Suprapubic skin (tissue), 4 donors: Measurements from ENCODE around the gene DEXI. TPM values are rescaled to one million over a fixed set of nuclear protein-coding genes. Genes with fewer than 3 reads are reported as not detected.

Source experiments
- DNase-seq, 2 donors: peaks; one replicate each; pipeline ENCODE4 v3.0.0-alpha.2; 2019; ENCODE audit warnings: low spot score in 2 of 2
- H3K27ac ChIP-seq: fragments of 200-600 bp; sonication (generic); one replicate; pipeline ENCODE4 v1.5.1; 2019
- H3K27me3 ChIP-seq: fragments of 200-600 bp; sonication (generic); one replicate; pipeline ENCODE4 v1.5.1; 2019
- H3K36me3 ChIP-seq: fragments of 200-600 bp; sonication (generic); one replicate; pipeline ENCODE4 v1.5.1; 2019
- H3K4me1 ChIP-seq: fragments of 200-600 bp; sonication (generic); one replicate; pipeline ENCODE4 v1.5.1; 2019
- H3K4me3 ChIP-seq: fragments of 200-600 bp; sonication (generic); one replicate; pipeline ENCODE4 v1.5.1; 2019; ENCODE audit warnings: mild to moderate bottlenecking
- H3K9me3 ChIP-seq: fragments of 200-600 bp; sonication (generic); one replicate; pipeline ENCODE4 v1.5.1; 2019
- EP300 ChIP-seq: sonication (generic); formaldehyde crosslinking; IDR thresholded peaks from one replicate; pipeline ENCODE4 v1.6.1; 2017; ENCODE audit warnings: antibody characterized with exemption
- POLR2A ChIP-seq, 2 donors: fragments of 450-650 bp; IDR thresholded peaks; one replicate each; pipeline ENCODE4 v1.6.1; 2017; ENCODE audit warnings: antibody characterized with exemption in 2 of 2, mild to moderate bottlenecking in 2 of 2, moderate library complexity in 2 of 2
- POLR2AphosphoS5 ChIP-seq, 3 donors: sonication (generic); formaldehyde crosslinking; IDR thresholded peaks; one replicate each; pipeline ENCODE4 v1.6.1; 2017; ENCODE audit warnings: antibody characterized with exemption in 3 of 3
- WGBS: methylation state at CpG from one replicate; pipeline ENCODE4 v1.1.5; 2018; 5-methylcytosine and 5-hydroxymethylcytosine counted together
- total RNA-seq, 4 donors: library from RNA; depleted of rRNA; stranded (reverse); fragments of >200 nt; gene quantifications; one replicate each; pipeline ENCODE4 v1.1.0, GENCODE V29; 2016
- TF ChIP-seq, protein P1 (sequence below), 2 donors: fragments of 200-600 bp in 1 of 2; fragments of 450-650 bp in 1 of 2; sonication (generic) in 1 of 2; IDR thresholded peaks; one replicate each; pipeline ENCODE4 v1.5.1; 2016 to 2019; ENCODE audit warnings: antibody characterized with exemption in 2 of 2, mild to moderate bottlenecking in 1 of 2, moderate library complexity in 1 of 2

The DEXI gene
- total RNA-seq, result 10 to 100 TPM; 35.9 to 72.7 (median 58.3) TPM

DNA sequence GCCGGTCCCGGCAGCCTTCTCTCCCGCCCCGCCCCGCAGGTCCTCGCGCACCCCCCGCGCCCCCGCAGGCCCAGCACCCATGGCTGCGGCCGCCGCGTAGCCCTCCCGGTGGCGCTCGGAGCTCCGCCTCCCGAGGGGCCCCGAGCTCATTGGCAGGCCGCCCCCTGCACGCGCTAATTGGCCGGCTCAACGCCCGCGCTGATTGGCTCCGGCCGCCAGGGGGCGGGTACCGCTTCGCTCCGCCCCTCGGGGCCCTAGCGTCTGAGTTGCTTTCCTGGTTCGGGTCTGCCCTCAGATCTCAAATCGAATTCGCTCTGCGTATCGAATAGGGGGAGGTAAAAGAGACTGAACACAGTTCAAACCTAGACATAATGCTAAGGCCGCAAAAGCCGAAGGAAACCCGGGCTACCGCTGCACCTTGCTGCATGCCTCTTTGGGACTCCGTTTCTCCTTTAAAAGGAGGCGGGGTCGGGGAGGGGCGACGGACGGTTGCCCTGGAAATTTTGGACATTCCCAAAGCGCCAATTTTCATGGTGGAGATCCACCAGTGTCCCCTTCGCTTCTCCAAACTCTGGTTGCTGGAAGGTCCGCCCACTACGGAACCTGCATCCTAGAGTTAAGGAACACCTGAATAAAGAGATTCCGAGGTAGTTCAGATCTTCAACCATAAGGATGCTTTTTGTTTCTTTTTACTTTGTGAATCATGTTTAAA is at the start of gene DEXI:
Gene DEXI (minus strand): TSS at position 117 of the 712 bp plus-strand sequence. CDS start 463 bp downstream, outside the sequence.
- peaks cover 84% of the 10 kb centered on the region for H3K4me1 ChIP-seq
- WGBS, result 9% methylated on average over 27 of the region's 55 CpGs
- peak within 1 kb of the TSS; percentile 83 for H3K27ac ChIP-seq
- H3K36me3 ChIP-seq, result no peaks in the 10 kb centered on the region
- no peaks in the 10 kb centered on the region for H3K27me3 ChIP-seq
- DNase-seq, result peak; percentile 95 to 96
- no peaks in the 10 kb centered on the region for H3K9me3 ChIP-seq
- peak within 1 kb of the TSS; percentile 68 for H3K4me3 ChIP-seq
- TF ChIP-seq POLR2A (IDR thresholded peaks at IDR 0.05) (no peak), POLR2AphosphoS5 (IDR thresholded peaks at IDR 0.05) (peak in 1 of 3 donors; percentile 41), EP300 (no peak)
- TF ChIP-seq, protein P1, sequence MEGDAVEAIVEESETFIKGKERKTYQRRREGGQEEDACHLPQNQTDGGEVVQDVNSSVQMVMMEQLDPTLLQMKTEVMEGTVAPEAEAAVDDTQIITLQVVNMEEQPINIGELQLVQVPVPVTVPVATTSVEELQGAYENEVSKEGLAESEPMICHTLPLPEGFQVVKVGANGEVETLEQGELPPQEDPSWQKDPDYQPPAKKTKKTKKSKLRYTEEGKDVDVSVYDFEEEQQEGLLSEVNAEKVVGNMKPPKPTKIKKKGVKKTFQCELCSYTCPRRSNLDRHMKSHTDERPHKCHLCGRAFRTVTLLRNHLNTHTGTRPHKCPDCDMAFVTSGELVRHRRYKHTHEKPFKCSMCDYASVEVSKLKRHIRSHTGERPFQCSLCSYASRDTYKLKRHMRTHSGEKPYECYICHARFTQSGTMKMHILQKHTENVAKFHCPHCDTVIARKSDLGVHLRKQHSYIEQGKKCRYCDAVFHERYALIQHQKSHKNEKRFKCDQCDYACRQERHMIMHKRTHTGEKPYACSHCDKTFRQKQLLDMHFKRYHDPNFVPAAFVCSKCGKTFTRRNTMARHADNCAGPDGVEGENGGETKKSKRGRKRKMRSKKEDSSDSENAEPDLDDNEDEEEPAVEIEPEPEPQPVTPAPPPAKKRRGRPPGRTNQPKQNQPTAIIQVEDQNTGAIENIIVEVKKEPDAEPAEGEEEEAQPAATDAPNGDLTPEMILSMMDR (IDR thresholded peaks at IDR 0.05), result peak; percentile 3 to 25

- Histone ChIP-seq H3K4me1 (peaks cover 13% of the 10 kb centered on the region), H3K27ac (no peak overlapping the region), H3K4me3 (no peak overlapping the region), H3K27me3 (no peaks in the 10 kb centered on the region), H3K36me3 (peaks cover 17% of the 10 kb centered on the region), H3K9me3 (no peaks in the 10 kb centered on the region)
- no peak for TF ChIP-seq EP300
- TF ChIP-seq POLR2A (IDR thresholded peaks at IDR 0.05), result no peak
- TF ChIP-seq POLR2AphosphoS5 (IDR thresholded peaks at IDR 0.05), result no peak
- TF ChIP-seq, protein P1 (IDR thresholded peaks at IDR 0.05), result no peak
- WGBS, result 91% methylated on average over 5 of the region's 5 CpGs
- DNase-seq, result no peak
These were observed 48.1 kb upstream of the DEXI start for GRCh38 chr16:10990378-10990777.

DNA sequence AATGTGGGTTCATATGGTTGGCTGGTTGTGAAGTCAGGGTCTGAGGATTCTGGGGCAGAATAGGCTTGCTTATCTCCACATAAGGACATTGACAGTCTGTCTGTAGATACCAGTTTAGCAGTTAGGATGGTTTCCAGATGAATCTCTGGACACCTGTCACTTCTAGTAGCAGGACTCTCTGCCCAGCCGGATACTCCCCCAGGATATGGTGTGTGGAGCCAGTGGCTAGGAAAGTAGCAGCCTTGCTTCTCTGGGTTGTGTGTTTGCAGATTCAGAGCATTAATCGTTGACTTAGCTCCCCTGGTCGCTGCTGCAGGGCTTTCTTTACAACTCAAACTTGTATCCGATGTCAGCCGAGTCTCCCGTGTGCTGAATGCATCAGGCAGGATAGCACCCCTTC is 47.3 kb upstream of the DEXI start:
- no peak for DNase-seq
- H3K9me3 ChIP-seq, result no peaks in the 10 kb centered on the region
- no peaks in the 10 kb centered on the region for H3K27me3 ChIP-seq
- no peak overlapping the region for H3K27ac ChIP-seq
- WGBS, result 88% methylated on average over 6 of the region's 6 CpGs
- H3K4me3 ChIP-seq, result no peak overlapping the region
- TF ChIP-seq, protein P1 (IDR thresholded peaks at IDR 0.05), result no peak
- TF ChIP-seq POLR2A (IDR thresholded peaks at IDR 0.05), result no peak
- TF ChIP-seq EP300, result no peak
- TF ChIP-seq POLR2AphosphoS5 (IDR thresholded peaks at IDR 0.05), result no peak
- peaks cover 11% of the 10 kb centered on the region for H3K36me3 ChIP-seq
- peaks cover 13% of the 10 kb centered on the region for H3K4me1 ChIP-seq

GRCh38 chr16:10988879-10989278 is 46.6 kb upstream of the DEXI start:
- TF ChIP-seq POLR2AphosphoS5 (IDR thresholded peaks at IDR 0.05), result no peak
- no peak for TF ChIP-seq POLR2A (IDR thresholded peaks at IDR 0.05)
- no peak for TF ChIP-seq EP300
- TF ChIP-seq, protein P1 (IDR thresholded peaks at IDR 0.05), result no peak
- H3K27ac ChIP-seq, result no peak overlapping the region
- no peak for DNase-seq
- WGBS, result 95% methylated on average over 6 of the region's 6 CpGs
- no peak overlapping the region for H3K4me3 ChIP-seq
- H3K27me3 ChIP-seq, result no peaks in the 10 kb centered on the region
- H3K4me1 ChIP-seq, result peaks cover 13% of the 10 kb centered on the region
- no peaks in the 10 kb centered on the region for H3K9me3 ChIP-seq
- peaks cover 8% of the 10 kb centered on the region for H3K36me3 ChIP-seq

- 70% methylated on average over 7 of the region's 7 CpGs for WGBS
- TF ChIP-seq EP300, result no peak
- TF ChIP-seq POLR2AphosphoS5 (IDR thresholded peaks at IDR 0.05), result no peak
- TF ChIP-seq POLR2A (IDR thresholded peaks at IDR 0.05), result no peak
- TF ChIP-seq, protein P1 (IDR thresholded peaks at IDR 0.05), result no peak
- no peaks in the 10 kb centered on the region for H3K9me3 ChIP-seq
- H3K36me3 ChIP-seq, result peaks cover 7% of the 10 kb centered on the region
- no peak overlapping the region for H3K4me3 ChIP-seq
- peaks cover 13% of the 10 kb centered on the region for H3K4me1 ChIP-seq
- no peaks in the 10 kb centered on the region for H3K27me3 ChIP-seq
- DNase-seq, result no peak
- H3K27ac ChIP-seq, result no peak overlapping the region
These were observed 46.0 kb upstream of the DEXI start for GRCh38 chr16:10988164-10988803.
